ENCODE results near the gene RSRC1. TPM values are rescaled to one million over a fixed set of nuclear protein-coding genes. Genes with fewer than 3 reads are reported as not detected.

Gene RSRC1
- polyA plus RNA-seq, 1 experiment = 2.7 TPM

GRCh38 chr3:158572766-158573060 lies 462.8 kb downstream of the RSRC1 start:
- no peak overlapping the region for H3K4me3 ChIP-seq (ENCODE audit: low read depth, low read length)
- ChIA-PET POLR2A (no interaction called here), CTCF (no interaction called here)
- no peak for DNase-seq (ENCODE audit: low read depth)
- H3K36me3 ChIP-seq (ENCODE audit: control insufficient read depth, insufficient read depth, low read length) = no peaks in the 10 kb centered on the region
- H3K27me3 ChIP-seq (ENCODE audit: control insufficient read depth, insufficient read depth, low read length) = no peaks in the 10 kb centered on the region
- TF ChIP-seq, protein P1, sequence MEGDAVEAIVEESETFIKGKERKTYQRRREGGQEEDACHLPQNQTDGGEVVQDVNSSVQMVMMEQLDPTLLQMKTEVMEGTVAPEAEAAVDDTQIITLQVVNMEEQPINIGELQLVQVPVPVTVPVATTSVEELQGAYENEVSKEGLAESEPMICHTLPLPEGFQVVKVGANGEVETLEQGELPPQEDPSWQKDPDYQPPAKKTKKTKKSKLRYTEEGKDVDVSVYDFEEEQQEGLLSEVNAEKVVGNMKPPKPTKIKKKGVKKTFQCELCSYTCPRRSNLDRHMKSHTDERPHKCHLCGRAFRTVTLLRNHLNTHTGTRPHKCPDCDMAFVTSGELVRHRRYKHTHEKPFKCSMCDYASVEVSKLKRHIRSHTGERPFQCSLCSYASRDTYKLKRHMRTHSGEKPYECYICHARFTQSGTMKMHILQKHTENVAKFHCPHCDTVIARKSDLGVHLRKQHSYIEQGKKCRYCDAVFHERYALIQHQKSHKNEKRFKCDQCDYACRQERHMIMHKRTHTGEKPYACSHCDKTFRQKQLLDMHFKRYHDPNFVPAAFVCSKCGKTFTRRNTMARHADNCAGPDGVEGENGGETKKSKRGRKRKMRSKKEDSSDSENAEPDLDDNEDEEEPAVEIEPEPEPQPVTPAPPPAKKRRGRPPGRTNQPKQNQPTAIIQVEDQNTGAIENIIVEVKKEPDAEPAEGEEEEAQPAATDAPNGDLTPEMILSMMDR (IDR thresholded peaks at IDR 0.05; ENCODE audit: insufficient read depth, low read depth, low read length) = no peak

- no peaks in the 10 kb centered on the region for H3K27me3 ChIP-seq (ENCODE audit: control insufficient read depth, insufficient read depth, low read length)
- DNase-seq (ENCODE audit: low read depth) = no peak
- POLR2A ChIA-PET = no interaction called here
- CTCF ChIA-PET = interaction anchor here (0.6 kb wide), 1 partner anchor 466 kb away, joined by 3 read pairs; no protein-coding TSS in a partner anchor
- TF ChIP-seq, protein P1 (IDR thresholded peaks at IDR 0.05; ENCODE audit: insufficient read depth, low read depth, low read length) = no peak
- no peak overlapping the region for H3K4me3 ChIP-seq (ENCODE audit: low read depth, low read length)
- H3K36me3 ChIP-seq (ENCODE audit: control insufficient read depth, insufficient read depth, low read length) = no peaks in the 10 kb centered on the region
Observed at GRCh38 chr3:158573714-158574113, 463.8 kb downstream of the RSRC1 start.

DNA sequence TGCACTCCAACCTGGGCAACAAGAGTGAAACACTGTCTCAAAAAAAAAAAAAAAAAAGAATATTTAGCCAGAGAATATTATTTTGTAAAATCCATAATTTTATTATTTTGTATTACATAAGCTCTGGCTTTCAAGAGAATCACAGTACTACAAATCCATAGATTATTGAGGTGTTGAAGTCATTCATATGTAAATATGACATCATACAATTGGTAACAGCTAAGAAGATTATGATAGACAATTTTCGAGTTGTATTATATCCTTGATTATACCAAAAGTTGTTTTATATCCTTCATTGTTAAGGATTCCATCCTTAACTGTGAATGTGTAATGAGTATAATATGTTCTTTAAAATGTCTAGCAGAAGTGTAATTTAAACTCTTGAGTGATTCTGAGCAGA lies 464.8 kb downstream of the RSRC1 start:
- ChIA-PET CTCF (interaction anchor here (0.6 kb wide), 1 partner anchor 405 kb away, joined by 3 read pairs; no protein-coding TSS in a partner anchor), POLR2A (no interaction called here)
- Histone ChIP-seq H3K27me3 (ENCODE audit: control insufficient read depth, insufficient read depth, low read length) (no peaks in the 10 kb centered on the region), H3K4me3 (ENCODE audit: low read depth, low read length) (no peak overlapping the region), H3K36me3 (ENCODE audit: control insufficient read depth, insufficient read depth, low read length) (no peaks in the 10 kb centered on the region)
- TF ChIP-seq, protein P1 (IDR thresholded peaks at IDR 0.05; ENCODE audit: insufficient read depth, low read depth, low read length) = no peak
- DNase-seq (ENCODE audit: low read depth) = no peak

GRCh38 chr3:158590223-158590622 lies 480.3 kb downstream of the RSRC1 start:
- POLR2A ChIA-PET = no interaction called here
- Histone ChIP-seq H3K36me3 (ENCODE audit: control insufficient read depth, insufficient read depth, low read length) (no peaks in the 10 kb centered on the region), H3K27me3 (ENCODE audit: control insufficient read depth, insufficient read depth, low read length) (no peaks in the 10 kb centered on the region), H3K4me3 (ENCODE audit: low read depth, low read length) (no peak overlapping the region)
- no peak for DNase-seq (ENCODE audit: low read depth)
- TF ChIP-seq, protein P1 (IDR thresholded peaks at IDR 0.05; ENCODE audit: insufficient read depth, low read depth, low read length) = no peak
- CTCF ChIA-PET = no interaction called here

Other genes starting within 250 kb of the RSRC1 start
- 11.9 and 13.6 TPM in 2 replicates for gene SHOX2, start 3.7 kb upstream of the RSRC1 start, polyA plus RNA-seq (2011; rRNA removed)